ENCODE data around the gene NAXE. TPM values are rescaled to one million over a fixed set of nuclear protein-coding genes. Genes with fewer than 3 reads are reported as not detected.
"Not testable (repeated sequence)": the region's sequence is repeated elsewhere in the genome, so short reads cannot be mapped to it uniquely, and the experiment has no call there.

NAXE gene
- total RNA-seq, 1 donor from 2014 or later: 75.6 TPM

DNA sequence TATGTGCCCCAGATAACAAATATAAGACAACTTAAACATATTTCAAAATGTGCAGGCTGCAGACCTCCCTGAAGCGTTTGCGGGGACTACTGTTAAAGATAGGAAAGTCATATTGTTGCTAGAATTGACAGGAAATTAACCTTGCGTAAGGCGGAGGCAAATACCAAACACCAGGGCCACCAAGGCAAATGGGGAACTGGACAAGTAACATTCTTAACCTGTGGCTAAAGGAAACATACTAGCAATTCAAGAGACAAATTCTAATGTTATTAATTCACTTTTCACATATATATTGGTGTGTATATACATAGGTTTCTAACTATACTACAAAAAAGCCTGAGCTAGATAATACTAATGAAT lies 34.5 kb downstream of the NAXE start:
- Mint-ChIP-seq H3K36me3 (ENCODE audit: low read depth) (no peaks in the 10 kb centered on the region), H3K27me3 (peaks cover 34% of the 10 kb centered on the region), H3K4me3 (peak overlapping the region; percentile 74), H3K27ac (no peak overlapping the region), H3K9me3 (no peaks in the 10 kb centered on the region), H3K4me1 (peaks cover 12% of the 10 kb centered on the region)
- DNase-seq (no peak), ATAC-seq (ENCODE audit: low read depth) (no peak)
- CTCF ChIA-PET: interaction anchor here (1.2 to 5.4 kb wide), 13 partner anchors 9 to 302 kb away, joined by 3 to 63 read pairs (median 5); partner anchors contain the start of genes NAXE and NES
- TF ChIP-seq, protein P1, sequence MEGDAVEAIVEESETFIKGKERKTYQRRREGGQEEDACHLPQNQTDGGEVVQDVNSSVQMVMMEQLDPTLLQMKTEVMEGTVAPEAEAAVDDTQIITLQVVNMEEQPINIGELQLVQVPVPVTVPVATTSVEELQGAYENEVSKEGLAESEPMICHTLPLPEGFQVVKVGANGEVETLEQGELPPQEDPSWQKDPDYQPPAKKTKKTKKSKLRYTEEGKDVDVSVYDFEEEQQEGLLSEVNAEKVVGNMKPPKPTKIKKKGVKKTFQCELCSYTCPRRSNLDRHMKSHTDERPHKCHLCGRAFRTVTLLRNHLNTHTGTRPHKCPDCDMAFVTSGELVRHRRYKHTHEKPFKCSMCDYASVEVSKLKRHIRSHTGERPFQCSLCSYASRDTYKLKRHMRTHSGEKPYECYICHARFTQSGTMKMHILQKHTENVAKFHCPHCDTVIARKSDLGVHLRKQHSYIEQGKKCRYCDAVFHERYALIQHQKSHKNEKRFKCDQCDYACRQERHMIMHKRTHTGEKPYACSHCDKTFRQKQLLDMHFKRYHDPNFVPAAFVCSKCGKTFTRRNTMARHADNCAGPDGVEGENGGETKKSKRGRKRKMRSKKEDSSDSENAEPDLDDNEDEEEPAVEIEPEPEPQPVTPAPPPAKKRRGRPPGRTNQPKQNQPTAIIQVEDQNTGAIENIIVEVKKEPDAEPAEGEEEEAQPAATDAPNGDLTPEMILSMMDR (IDR thresholded peaks at IDR 0.05): no peak
- intact Hi-C loops (cut with micrococcal nuclease): loop anchor here (1.0 to 2.0 kb wide), 3 partner anchors 17 to 99 kb away; partner anchors contain the start of gene BCAN
- POLR2A ChIA-PET: interaction anchor here (1.0 to 1.2 kb wide), 2 partner anchors 31 to 52 kb away, joined by 3 read pairs; no protein-coding TSS in a partner anchor

DNA sequence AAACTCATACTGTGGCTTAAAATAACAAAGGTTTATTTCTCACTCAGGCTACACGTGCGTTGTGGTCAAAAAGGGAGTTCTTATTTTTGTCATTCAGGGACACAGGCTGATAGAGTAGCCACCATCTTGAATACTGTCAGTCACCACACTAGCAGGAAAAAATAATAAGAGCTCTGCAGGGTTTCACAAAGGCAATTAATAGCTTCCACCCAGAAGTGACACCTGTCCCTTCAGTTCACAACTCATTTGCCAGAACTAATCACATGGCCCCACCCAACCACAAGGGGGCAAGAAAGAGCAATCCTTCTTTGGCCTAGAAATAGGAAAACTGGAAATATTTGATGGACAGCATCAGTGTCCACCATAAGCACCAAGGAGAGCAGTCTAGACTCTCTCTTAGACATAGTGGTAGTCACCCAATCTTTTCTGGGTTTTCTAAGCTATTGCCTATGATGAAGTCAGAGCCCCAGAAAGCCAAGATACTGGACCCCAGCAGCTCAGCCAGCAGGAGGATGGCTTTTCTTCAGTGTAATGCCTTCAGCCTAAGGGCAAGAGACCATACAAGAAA lies 35.8 kb downstream of the NAXE start:
- CTCF ChIA-PET: interaction anchor here (0.7 to 5.4 kb wide), 28 partner anchors 13 to 300 kb away, joined by 3 to 63 read pairs (median 4); partner anchors contain the start of genes BCAN, GPATCH4, NAXE and NES
- POLR2A ChIA-PET: interaction anchor here (0.8 kb wide), 1 partner anchor 39 kb away, joined by 3 read pairs; no protein-coding TSS in a partner anchor
- TF ChIP-seq, protein P1 (IDR thresholded peaks at IDR 0.05): no peak
- H3K27ac Mint-ChIP-seq: peak overlapping the region; percentile 30
- ATAC-seq (ENCODE audit: low read depth) (peak; percentile 32), DNase-seq (no peak)
- no peak overlapping the region for H3K4me3 Mint-ChIP-seq
- H3K36me3 Mint-ChIP-seq (ENCODE audit: low read depth): no peaks in the 10 kb centered on the region
- peaks cover 39% of the 10 kb centered on the region for H3K27me3 Mint-ChIP-seq
- peaks cover 12% of the 10 kb centered on the region for H3K4me1 Mint-ChIP-seq
- intact Hi-C loops (cut with micrococcal nuclease): loop anchor here (1.0 to 2.0 kb wide), 2 partner anchors 15 to 30 kb away; partner anchors contain the start of gene BCAN
- H3K9me3 Mint-ChIP-seq: no peaks in the 10 kb centered on the region

DNA sequence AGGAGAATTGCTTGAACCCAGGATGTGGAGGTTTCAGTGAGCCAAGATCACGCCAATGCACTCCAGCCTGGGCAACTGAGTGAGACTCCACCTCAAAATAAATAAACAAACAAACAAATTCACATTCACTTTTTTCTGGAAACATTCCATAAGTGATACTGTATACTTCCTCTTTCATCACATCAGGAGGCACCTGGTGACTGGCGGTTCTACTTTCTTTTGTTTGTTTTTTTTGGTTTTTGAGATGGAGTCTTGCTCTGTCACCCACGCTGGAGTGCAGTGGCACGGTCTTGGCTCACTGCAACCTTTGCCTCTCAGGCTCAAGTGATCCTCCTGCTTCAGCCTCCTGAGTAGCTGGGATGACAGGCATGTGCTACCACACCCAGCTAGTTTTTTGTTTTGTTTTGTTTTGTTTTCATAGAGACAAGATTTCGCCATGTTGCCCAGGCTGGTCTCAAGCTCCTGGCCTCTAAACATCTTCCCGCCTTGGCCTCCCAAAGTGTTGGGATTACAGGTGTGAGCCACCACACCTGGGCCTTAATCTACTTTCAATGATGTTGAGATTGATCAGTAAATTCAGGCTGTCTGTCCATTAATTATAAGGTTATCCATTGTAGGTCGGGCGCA lies 38.4 kb downstream of the NAXE start:
- Mint-ChIP-seq H3K9me3 (no peaks in the 10 kb centered on the region), H3K4me3 (no peak overlapping the region), H3K36me3 (ENCODE audit: low read depth) (no peaks in the 10 kb centered on the region), H3K27ac (no peak overlapping the region), H3K4me1 (peaks cover 9% of the 10 kb centered on the region), H3K27me3 (peaks cover 49% of the 10 kb centered on the region)
- TF ChIP-seq, protein P1 (IDR thresholded peaks at IDR 0.05): no peak
- ATAC-seq (ENCODE audit: low read depth): no peak
- ChIA-PET CTCF (interaction anchor here (0.7 kb wide), 1 partner anchor 92 kb away, joined by 3 read pairs; no protein-coding TSS in a partner anchor), POLR2A (no interaction called here)
- intact Hi-C loops (cut with micrococcal nuclease): no loop called here
- DNase-seq: no peak

DNA sequence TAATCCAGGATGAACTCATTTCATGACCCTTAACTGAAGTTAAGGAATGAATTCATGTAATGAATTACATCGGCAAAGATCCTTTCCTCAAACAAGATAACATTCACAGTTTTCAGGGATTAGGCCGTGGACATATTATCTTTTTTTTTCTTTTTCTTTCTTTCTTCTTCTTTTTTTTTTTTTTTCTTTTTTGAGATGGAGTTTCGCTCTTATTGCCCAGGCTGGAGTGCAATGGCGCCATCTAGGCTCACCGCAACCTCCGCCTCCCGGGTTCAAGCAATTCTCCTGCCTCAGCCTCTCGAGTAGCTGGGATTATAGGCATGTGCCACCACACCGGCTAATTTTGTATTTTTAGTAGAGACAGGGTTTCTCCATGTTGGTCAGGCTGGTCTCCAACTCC lies 39.6 kb downstream of the NAXE start:
- H3K27me3 Mint-ChIP-seq: peaks cover 44% of the 10 kb centered on the region
- not testable (repeated sequence) for ATAC-seq (ENCODE audit: low read depth); H3K9me3 Mint-ChIP-seq

GRCh38 chr1:156632355-156632754 lies 40.8 kb downstream of the NAXE start:
- intact Hi-C loops (cut with micrococcal nuclease): no loop called here
- ATAC-seq (ENCODE audit: low read depth) (no peak), DNase-seq (no peak)
- ChIA-PET CTCF (interaction anchor here (1.2 kb wide), 1 partner anchor 19 kb away, joined by 3 read pairs; no protein-coding TSS in a partner anchor), POLR2A (interaction anchor here (0.6 kb wide), 1 partner anchor 15 kb away, joined by 4 read pairs; no protein-coding TSS in a partner anchor)
- Mint-ChIP-seq H3K4me1 (peaks cover under 1% of the 10 kb centered on the region), H3K27ac (no peak overlapping the region), H3K36me3 (ENCODE audit: low read depth) (no peaks in the 10 kb centered on the region), H3K4me3 (no peak overlapping the region), H3K27me3 (peaks cover 45% of the 10 kb centered on the region), H3K9me3 (no peaks in the 10 kb centered on the region)
- TF ChIP-seq, protein P1 (IDR thresholded peaks at IDR 0.05): no peak

More for the DNA sequence above, 39.6 kb downstream of the NAXE start:
- H3K27ac Mint-ChIP-seq; H3K4me3 Mint-ChIP-seq; CTCF ChIA-PET; POLR2A ChIA-PET; H3K36me3 Mint-ChIP-seq (ENCODE audit: low read depth); H3K4me1 Mint-ChIP-seq; intact Hi-C loops (cut with micrococcal nuclease); DNase-seq: not testable (repeated sequence)

Data from activated B cell treated with CpG ODN at 0.5 μM for 24 hours (primary cell).